Measurements from ENCODE around the gene EXOC6B. TPM values are rescaled to one million over a fixed set of nuclear protein-coding genes. Genes with fewer than 3 reads are reported as not detected.

Gene EXOC6B
- total and polyA plus RNA-seq, 8 donors = 3.4 to 57.2 (median 27.1) TPM

DNA sequence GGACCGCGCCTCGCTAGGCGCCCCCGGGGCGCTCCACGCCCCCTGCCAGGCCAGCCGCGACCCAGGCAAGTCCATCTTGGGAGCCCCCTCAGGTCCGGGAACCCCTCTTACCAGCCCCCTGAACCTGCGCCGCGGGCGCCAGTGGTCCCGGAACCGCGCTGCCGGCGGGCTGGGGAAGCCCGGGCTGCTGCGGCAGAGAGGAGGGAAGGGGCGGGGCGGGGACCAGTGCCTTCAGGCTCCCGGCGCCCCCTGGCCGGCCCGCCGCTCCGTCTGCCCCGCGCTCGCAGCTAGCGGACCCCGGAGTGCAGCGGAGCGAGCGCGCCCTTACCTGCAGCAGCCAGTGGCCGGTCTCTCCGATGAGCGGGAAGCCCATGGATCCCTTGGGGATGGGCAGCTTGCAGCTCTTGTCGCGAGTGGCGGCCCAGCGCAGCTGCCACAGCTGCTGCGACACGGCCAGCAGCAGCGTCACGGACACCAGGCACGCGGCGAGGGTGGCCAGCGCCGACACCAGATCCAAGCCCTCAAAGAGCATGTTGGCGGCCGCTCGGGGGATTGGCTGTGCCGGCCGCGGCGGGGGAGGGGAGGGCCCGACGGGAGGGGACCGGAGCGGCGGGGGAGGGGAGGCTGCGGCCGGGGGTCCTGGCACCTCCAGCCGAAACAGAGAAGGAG is 678.4 kb downstream of the EXOC6B start, which contains the start of gene CYP26B1:
CYP26B1 (minus strand) TSS at position 560 of the 669 bp plus-strand sequence; CDS start at position 532, 28 bp downstream.
- peaks cover 36 to 98% (median 76%) of the 10 kb centered on the region in 3 donors for H3K27me3 ChIP-seq
- peak; percentile 26 to 67 for DNase-seq
- H3K9me3 ChIP-seq = peaks cover 0 to 14% (median 2%) of the 10 kb centered on the region in 4 donors
- peak within 1 kb of the TSS in 1 of 5 donors; percentile 38 for H3K27ac ChIP-seq
- intact Hi-C loops (cut with DNase I; ENCODE audit: low total_unique reads) = no loop called here
- TF ChIP-seq POLR2AphosphoS5 (IDR thresholded peaks at IDR 0.05) (no peak), EP300 (IDR thresholded peaks at IDR 0.05) (no peak), POLR2A (IDR thresholded peaks at IDR 0.05) (no peak)
- TF ChIP-seq, protein P1, sequence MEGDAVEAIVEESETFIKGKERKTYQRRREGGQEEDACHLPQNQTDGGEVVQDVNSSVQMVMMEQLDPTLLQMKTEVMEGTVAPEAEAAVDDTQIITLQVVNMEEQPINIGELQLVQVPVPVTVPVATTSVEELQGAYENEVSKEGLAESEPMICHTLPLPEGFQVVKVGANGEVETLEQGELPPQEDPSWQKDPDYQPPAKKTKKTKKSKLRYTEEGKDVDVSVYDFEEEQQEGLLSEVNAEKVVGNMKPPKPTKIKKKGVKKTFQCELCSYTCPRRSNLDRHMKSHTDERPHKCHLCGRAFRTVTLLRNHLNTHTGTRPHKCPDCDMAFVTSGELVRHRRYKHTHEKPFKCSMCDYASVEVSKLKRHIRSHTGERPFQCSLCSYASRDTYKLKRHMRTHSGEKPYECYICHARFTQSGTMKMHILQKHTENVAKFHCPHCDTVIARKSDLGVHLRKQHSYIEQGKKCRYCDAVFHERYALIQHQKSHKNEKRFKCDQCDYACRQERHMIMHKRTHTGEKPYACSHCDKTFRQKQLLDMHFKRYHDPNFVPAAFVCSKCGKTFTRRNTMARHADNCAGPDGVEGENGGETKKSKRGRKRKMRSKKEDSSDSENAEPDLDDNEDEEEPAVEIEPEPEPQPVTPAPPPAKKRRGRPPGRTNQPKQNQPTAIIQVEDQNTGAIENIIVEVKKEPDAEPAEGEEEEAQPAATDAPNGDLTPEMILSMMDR (IDR thresholded peaks at IDR 0.05) = no peak
- peak within 1 kb of the TSS; percentile 48 to 60 (median 54) for H3K4me3 ChIP-seq
- 0 to 4% (median 2%) methylated on average over 28 to 69 of the region's 69 CpGs for WGBS, 5 donors
- H3K36me3 ChIP-seq = no peaks in the 10 kb centered on the region
- peaks cover 68 to 81% (median 79%) of the 10 kb centered on the region in 4 donors for H3K4me1 ChIP-seq

DNA sequence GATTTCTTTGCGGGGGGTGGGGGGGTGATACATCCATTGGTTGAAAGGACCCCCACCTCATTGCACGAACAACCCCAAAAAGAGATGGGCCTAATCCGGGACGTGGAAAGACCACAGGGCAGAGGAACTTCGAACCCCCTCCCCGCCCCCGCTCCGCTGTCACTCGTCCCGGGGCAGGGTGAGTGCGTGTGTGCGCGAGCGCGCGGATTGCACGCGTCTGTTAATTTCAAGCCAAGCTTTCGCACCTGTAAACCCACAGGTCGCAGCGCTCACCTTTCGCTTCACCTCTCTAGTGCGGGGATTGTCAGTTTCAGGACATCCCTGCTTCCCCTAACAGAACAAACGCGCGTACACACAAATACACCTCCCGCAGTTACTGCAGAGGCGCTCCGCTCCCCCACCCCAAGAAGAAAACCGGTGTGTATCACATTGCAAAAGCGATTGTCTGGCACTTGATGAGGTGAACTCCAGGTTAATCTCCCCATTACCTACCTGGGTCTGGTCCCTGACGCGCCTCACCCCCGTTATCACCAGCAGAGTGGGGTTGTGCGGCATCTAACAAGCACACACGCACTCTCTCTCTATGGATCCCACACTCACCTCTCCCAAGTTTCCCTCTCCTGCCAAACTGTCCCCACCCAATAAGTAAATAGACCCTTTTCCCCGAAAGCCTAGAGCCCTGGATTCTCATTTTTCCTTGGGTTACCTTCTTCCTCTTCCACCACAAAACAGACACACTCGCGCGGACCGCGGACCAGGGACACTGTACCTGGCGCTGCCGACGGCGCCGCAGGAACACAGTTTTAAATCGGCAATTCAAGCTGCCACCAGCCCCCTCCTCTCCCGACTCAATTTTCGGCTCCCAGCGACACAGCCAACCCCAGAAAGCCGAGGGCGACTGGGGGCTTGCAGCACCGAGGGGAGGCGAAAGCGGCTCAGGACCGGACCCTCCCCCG is 679.2 kb downstream of the EXOC6B start:
- Histone ChIP-seq H3K4me1 (peaks cover 68 to 85% (median 81%) of the 10 kb centered on the region in 4 donors), H3K9me3 (peaks cover 0 to 14% (median 2%) of the 10 kb centered on the region in 4 donors), H3K4me3 (peak overlapping the region; percentile 30 to 60 (median 44)), H3K36me3 (no peaks in the 10 kb centered on the region), H3K27ac (no peak overlapping the region), H3K27me3 (peaks cover 36 to 94% (median 76%) of the 10 kb centered on the region in 3 donors)
- peak; percentile 23 to 25 for DNase-seq
- TF ChIP-seq POLR2AphosphoS5 (IDR thresholded peaks at IDR 0.05) (no peak), POLR2A (IDR thresholded peaks at IDR 0.05) (no peak), EP300 (IDR thresholded peaks at IDR 0.05) (no peak)
- TF ChIP-seq, protein P1 (IDR thresholded peaks at IDR 0.05) = no peak
- intact Hi-C loops (cut with DNase I; ENCODE audit: low total_unique reads) = no loop called here
- 5 to 17% (median 11%) methylated on average over 33 to 58 of the region's 58 CpGs for WGBS, 5 donors

DNA sequence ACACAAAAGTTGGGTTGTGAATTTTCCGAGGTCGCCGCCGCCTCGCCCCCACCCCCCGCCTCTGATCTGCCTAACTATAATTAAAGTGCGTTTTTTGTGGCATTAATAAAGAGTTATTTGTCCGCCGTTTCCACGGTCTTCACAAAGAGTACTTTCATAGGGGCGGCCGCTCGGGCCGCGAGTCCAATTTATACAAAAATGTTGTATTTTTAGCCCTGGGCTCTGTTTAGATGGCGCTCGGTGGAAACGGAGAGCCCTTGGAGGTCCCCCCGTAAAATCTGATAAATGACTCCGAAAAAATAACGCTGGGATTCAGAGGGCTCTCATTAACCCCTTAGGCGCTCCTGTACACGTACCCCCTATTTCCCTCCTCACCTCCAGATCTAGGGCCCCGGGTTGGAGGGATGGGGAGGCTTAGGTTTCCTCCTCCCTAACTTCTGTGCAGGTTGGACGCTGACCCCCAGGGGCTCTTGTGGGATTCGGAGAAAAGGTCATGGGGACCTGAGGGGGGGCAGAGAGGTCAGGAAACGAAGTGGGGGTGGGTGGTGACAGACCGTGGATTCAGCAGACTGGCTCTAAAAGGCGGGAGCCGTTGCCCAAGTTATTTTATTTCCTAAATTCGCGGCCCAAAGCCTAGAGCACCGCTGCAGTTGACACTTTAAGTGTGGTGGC is 680.0 kb downstream of the EXOC6B start:
- WGBS, 5 donors = 3 to 6% (median 4%) methylated on average over 32 to 33 of the region's 33 CpGs
- DNase-seq = no peak

More for the DNA sequence above, 680.0 kb downstream of the EXOC6B start:
- Histone ChIP-seq H3K27me3 (peaks cover 36 to 86% (median 72%) of the 10 kb centered on the region in 3 donors), H3K27ac (peak overlapping the region in 1 of 5 donors; percentile 26), H3K36me3 (no peaks in the 10 kb centered on the region), H3K9me3 (peaks cover 0 to 14% (median 2%) of the 10 kb centered on the region in 4 donors), H3K4me3 (peak overlapping the region; percentile 46 to 56 (median 51)), H3K4me1 (peaks cover 68 to 85% (median 81%) of the 10 kb centered on the region in 4 donors)
- TF ChIP-seq EP300 (IDR thresholded peaks at IDR 0.05) (no peak), POLR2AphosphoS5 (IDR thresholded peaks at IDR 0.05) (no peak), POLR2A (IDR thresholded peaks at IDR 0.05) (no peak)
- TF ChIP-seq, protein P1 (IDR thresholded peaks at IDR 0.05) = no peak
- intact Hi-C loops (cut with DNase I; ENCODE audit: low total_unique reads) = no loop called here

All from stomach (tissue), 9 donors.